Stimulated activated CD4-positive, alpha-beta T cell treated with anti-CD3 and anti-CD28 coated beads, Interleukin-4, amount 100 ng/mL, for 24 hours (primary cell): Measurements from ENCODE around the gene ESYT1.

Experiments used
- DNase-seq: peaks from one replicate; pipeline ENCODE4 v3.0.0-alpha.2; 2020

ESYT1 gene

GRCh38 chr12:56189918-56190694 lies 62.0 kb downstream of the ESYT1 start:
- peak; percentile 90 for DNase-seq

- no peak for DNase-seq
Observed at GRCh38 chr12:56190695-56191155, 62.7 kb downstream of the ESYT1 start.

- DNase-seq, result no peak
Observed at GRCh38 chr12:56192582-56192981, 64.5 kb downstream of the ESYT1 start.

- peak; percentile 86 for DNase-seq
Observed at GRCh38 chr12:56193025-56193578, 65.0 kb downstream of the ESYT1 start.
